ENCODE measurements around the gene AREG.
"Not testable (repeated sequence)": the region's sequence is repeated elsewhere in the genome, so short reads cannot be mapped to it uniquely, and the experiment has no call there.

The AREG gene

GRCh38 chr4:74444891-74445642 is at the start of gene AREG:
Gene AREG, plus strand, starts transcription at chr4:74445136. Its CDS starts 210 bp downstream, at chr4:74445346.
- DNase-seq (ENCODE audit: low read depth, low spot score) = peak; percentile 42

DNA sequence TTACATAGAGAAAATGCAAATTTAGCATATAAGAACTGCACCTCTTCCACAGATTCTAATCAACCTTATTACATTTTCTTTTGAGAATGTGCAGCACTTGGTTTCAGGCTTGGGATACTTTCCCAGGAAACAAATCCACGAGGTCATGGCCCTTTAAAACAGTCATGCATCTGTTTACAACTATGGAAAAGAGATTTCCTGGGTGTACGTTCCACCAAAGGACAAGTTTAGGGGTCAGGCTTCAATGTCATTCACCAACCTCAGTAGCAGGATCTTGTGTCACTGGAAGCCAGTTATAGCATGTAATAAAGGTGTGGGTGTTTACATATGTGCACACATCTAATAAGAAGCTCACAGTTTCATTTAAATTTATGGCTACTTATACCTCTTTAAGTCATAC is 49.3 kb upstream of the AREG start:
- DNase-seq (ENCODE audit: low read depth, low spot score) = no peak

- no peak for DNase-seq (ENCODE audit: low read depth, low spot score)
Measured at GRCh38 chr4:74397748-74398426, 47.0 kb upstream of the AREG start.

DNA sequence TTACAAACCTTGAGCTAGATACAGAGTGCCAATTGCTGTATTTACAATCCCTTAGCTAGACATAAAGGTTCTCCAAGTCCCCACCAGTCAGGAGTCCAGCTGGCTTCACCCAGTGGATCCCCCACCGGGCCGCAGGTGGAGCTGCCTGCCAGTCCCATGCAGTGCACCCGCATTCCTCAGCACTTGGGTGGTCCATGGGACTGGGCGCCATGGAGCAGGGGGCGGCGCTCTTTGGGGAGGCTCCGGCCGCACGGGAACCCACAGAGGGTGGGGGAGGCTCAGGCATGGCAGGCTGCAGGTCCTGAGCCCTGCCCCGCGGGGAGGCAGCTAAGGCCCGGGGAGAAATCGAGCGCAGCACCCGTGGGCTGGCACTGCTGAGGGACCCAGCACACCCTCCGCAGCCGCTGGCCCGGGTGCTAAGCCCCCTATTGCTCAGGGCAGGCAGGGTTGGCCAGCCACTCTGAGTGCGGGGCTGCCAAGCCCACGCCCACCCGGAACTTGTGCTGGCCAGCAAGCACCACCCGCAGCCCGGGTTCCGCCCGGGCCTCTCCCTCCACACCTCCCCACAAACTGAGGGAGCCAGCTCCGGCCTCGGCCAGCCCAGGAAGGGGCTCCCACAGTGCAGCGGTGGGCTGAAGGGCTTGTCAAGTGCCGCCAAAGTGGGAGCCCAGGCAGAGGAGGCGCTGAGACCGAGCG is 45.9 kb upstream of the AREG start:
- DNase-seq (ENCODE audit: low read depth, low spot score) = not testable (repeated sequence)

- no peak for DNase-seq (ENCODE audit: low read depth, low spot score)
Measured at GRCh38 chr4:74400395-74400794, 44.5 kb upstream of the AREG start.

- DNase-seq (ENCODE audit: low read depth, low spot score) = no peak
Measured at GRCh38 chr4:74402692-74403456, 42.1 kb upstream of the AREG start.

GRCh38 chr4:74407891-74408290 is 37.0 kb upstream of the AREG start:
- no peak for DNase-seq (ENCODE audit: low read depth, low spot score)

DNA sequence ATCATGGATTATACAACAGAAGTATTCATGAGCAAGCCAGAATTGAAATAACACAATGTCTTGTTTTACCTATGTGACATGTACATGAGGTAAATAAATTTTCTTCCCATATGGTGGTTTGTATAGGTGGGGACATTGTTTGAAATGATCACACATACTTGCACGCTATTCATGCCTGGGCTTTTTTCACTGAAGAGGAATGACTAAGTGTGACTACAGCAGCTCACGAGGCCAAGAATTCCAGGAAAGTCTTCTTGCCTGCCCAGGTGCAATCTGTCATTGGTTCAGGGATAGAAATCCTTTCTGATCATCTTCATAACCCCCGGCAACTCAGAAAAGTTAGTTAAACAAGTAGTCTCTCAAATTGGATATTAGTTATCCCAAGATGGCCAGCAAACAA is 36.3 kb upstream of the AREG start:
- DNase-seq (ENCODE audit: low read depth, low spot score) = no peak

GRCh38 chr4:74410272-74410671 is 34.7 kb upstream of the AREG start:
- no peak for DNase-seq (ENCODE audit: low read depth, low spot score)

DNA sequence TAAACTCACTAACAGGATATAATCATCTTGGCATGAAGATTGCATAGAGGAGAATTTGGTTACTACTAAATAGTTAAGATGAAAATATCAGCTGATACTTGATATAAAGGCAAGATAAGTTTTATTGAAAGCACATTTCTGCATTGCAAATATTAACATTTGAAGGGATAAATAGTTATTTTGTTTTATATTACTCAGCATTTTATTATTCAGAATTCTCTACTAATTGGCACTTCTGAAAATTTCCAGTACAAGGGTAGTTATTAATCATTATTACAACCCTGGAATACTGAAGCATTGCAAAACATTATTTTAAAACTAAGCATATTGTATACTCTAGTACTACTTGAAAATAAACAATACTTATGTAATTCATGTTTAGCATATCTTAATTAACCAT is 32.7 kb upstream of the AREG start:
- DNase-seq (ENCODE audit: low read depth, low spot score) = no peak

DNA sequence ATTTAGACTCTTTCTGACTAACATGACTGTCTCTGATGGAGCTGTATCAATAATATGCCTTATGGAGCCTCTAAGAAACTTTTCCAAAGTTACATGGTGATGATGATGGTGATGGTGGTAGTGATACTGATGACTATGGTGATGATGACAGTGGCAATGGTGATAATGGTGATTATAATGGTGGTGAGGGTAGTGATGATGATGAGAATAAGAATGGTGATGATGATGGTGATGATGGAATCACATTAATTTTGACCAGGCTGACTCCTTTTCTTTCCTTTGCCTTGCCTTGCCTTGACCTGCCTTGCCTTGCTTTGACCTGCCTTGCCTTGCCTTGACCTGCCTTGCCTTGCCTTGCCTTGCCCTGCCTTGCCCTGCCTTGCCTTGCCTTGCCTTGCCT is 31.7 kb upstream of the AREG start:
- no peak for DNase-seq (ENCODE audit: low read depth, low spot score)

GRCh38 chr4:74414149-74414809 is 30.7 kb upstream of the AREG start:
- no peak for DNase-seq (ENCODE audit: low read depth, low spot score)

- no peak for DNase-seq (ENCODE audit: low read depth, low spot score)
Measured at GRCh38 chr4:74415602-74416300, 29.2 kb upstream of the AREG start.

DNA sequence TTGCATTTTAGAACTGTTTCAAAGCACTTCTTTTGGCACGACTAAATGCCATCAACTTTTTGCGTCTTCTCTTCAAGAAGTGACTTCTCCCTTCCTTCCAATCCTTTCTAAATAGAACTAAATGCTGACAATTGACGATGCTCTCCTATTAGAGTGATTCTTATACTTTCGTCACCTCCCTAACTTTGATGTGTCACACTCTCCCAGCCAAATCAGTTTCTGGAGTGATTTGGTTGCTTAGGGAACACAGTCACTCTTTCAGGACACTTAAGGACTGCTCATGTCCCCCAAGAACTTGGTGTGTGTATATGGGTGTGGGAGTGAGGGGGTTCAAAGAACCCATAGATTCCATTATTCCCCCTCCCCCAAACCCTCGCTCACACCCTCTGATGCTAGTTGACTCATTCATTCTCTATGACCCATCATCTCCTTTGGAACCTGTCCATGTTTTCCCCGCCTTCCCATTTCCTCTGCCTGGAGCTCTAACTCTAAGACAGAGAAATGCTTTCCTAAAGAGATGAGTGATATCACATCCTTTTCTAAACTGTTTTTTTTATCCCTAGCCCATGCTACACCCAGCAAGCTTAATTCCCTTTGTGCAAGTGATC is 26.8 kb upstream of the AREG start:
- no peak for DNase-seq (ENCODE audit: low read depth, low spot score)

DNA sequence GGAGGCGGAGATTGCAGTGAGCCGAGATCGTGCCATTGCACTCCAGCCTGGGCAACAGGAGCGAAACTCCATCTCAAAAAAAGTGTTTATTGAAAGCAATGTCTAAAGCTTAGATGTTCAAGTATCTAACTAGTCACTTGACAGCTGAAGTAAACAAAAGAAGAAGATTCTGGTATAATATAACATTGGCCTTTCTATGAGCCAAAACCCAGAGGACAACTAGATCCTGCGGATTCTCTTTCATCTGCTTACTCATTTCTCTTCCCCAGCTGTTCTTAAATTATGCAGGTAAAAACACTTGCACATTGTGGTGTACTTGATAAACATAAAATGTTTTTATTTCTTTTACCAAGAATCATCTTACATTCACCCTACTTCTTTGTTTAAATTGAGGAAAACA is 24.1 kb upstream of the AREG start:
- no peak for DNase-seq (ENCODE audit: low read depth, low spot score)

DNA sequence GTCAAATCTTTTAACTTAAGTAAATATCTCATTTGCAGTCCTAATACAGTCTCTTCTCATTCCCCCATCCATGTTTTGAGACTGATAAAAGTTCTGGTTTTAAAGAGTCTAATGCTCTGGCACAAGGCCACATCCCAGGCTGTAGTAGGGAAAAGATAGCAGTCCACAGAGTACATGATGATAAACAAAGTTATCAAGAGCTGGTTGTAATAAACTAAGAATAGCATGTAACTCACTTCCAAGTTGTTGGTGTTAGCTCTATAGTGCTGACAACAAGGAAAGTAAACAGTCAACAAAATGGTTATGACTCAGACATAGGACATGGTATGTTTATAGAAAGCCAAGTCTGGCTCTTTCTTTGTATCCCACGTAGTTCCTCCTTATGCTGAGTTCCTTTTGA is 21.8 kb upstream of the AREG start:
- no peak for DNase-seq (ENCODE audit: low read depth, low spot score)

DNA sequence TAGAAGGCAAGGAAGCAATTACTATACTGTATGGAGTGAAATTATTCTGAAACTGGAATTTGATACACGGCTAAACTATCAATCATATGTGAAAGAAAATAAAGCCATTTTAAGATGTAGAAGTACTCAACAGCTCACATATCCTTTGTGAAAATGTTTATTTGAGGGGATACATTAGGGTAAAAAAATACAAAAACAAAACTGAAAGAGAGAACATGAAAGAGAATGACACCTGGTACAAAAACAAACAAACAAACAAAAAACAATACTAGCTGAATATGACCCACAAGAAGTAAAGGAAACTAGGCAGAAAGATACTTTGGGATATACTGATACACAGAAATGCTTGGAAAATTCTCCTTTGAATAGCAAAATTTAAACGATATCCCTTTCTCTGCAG is 20.8 kb upstream of the AREG start:
- no peak for DNase-seq (ENCODE audit: low read depth, low spot score)

DNA sequence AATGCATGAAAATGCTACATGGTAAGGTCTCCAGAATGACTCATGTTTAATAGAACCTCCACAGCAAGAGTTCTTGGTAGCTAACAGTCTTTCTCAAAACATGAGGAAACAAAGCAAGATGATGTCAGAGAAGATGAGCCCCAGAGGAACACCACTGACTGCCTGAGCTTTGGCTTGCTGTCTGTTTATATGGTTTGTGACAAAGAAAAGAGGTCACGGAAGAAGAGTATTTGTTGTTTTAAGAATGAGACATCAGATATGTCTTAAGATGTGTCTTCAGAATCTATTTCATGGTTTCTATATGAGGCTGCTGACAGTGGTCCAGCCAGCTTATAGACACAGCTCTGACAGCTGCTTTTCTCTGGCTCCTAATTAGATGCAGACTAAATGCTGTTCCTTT is 18.8 kb upstream of the AREG start:
- DNase-seq (ENCODE audit: low read depth, low spot score) = no peak

- no peak for DNase-seq (ENCODE audit: low read depth, low spot score)
Measured at GRCh38 chr4:74428276-74428675, 16.7 kb upstream of the AREG start.

- no peak for DNase-seq (ENCODE audit: low read depth, low spot score)
Measured at GRCh38 chr4:74431113-74431826, 13.7 kb upstream of the AREG start.

Data from iPS DF 19.7 (cell line).